Lower lobe of right lung (tissue), 2 donors: Measurements from ENCODE around the gene MGMT. TPM values are rescaled to one million over a fixed set of nuclear protein-coding genes. Genes with fewer than 3 reads are reported as not detected.

Source experiments
- ATAC-seq, 2 donors: fragments of 200-7000 bp; cut with Tn5 transposase; one replicate each; pipeline ENCODE4 v1.9.1; 2020 to 2022; ENCODE audit warnings: mild to moderate bottlenecking in 2 of 2, moderate library complexity in 2 of 2
- DNase-seq: peaks from one replicate; pipeline ENCODE4 v3.0.0-alpha.2; 2020
- H3K27ac ChIP-seq: fragments of 200-600 bp; one replicate; pipeline ENCODE4 v1.8.0; 2022
- H3K27me3 ChIP-seq: fragments of 200-600 bp; one replicate; pipeline ENCODE4 v1.8.0; 2022; ENCODE audit warnings: low read depth
- H3K36me3 ChIP-seq: fragments of 200-600 bp; one replicate; pipeline ENCODE4 v1.8.0; 2022; ENCODE audit warnings: mild to moderate bottlenecking
- H3K4me1 ChIP-seq: fragments of 200-600 bp; one replicate; pipeline ENCODE4 v1.8.0; 2022
- H3K4me3 ChIP-seq: fragments of 200-600 bp; one replicate; pipeline ENCODE4 v1.8.0; 2022; ENCODE audit warnings: mild to moderate bottlenecking
- H3K9me3 ChIP-seq: fragments of 200-600 bp; one replicate; pipeline ENCODE4 v1.8.0; 2022
- CTCF ChIP-seq: fragments of 200-600 bp; IDR thresholded peaks from one replicate; pipeline ENCODE4 v1.8.0; 2022; ENCODE audit warnings: antibody characterized with exemption, mild to moderate bottlenecking
- intact Hi-C: fragments of 100-400 bp; cut with DNase I; formaldehyde crosslinking; loops from one replicate; pipeline ENCODE4 v1.11.0; 2022
- total RNA-seq: library from RNA; stranded (reverse); fragmentation: NEBNext Ultra II Directional; extraction: Animal tissue kit (Norgen Biotek cat#: 25700); gene quantifications from one replicate; pipeline ENCODE4 v1.2.1, GENCODE V29; 2021
- donor health status: DM: no; HTN: yes; CAD: no; lungs with severe emphysema.

Gene MGMT
- total RNA-seq, 1 donor from 2014 or later: 19.9 TPM

DNA sequence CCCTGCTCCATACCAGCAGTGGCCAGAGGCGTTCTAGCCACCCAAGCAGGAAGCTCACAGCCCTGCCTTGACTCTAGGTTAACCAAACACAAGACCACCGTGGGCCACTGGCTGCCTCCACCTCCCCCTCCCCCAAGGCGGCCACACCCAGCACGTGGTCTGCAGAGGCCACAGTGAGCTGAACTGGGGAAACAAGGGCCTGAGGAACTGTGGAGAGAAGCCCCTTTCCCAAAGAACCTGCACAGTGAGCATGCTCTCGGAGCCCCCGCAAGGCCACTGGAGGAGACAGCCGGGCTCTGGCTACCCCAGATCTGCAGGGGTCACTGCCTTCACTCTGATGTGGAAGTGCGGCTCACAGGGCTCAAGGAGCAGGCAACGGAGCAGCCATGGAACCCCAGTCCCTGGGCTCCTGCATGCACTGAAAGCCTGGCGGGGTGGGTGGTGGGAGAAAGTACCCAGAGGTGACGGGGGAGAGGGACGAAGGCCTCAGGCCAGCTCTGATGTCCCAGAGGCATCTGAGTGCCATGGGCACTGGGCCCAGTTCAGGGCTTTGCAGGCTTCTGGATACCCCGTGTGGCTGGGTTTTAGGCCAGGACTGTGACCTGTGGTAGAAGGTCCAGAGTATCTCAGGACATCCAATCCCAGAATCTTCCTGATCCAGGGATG lies 307.8 kb downstream of the MGMT start:
- H3K27me3 ChIP-seq: no peaks in the 10 kb centered on the region
- H3K4me3 ChIP-seq: no peak overlapping the region
- peak; percentile 39 for DNase-seq
- ATAC-seq: no peak
- H3K9me3 ChIP-seq: no peaks in the 10 kb centered on the region
- no peak overlapping the region for H3K27ac ChIP-seq
- TF ChIP-seq CTCF: no peak
- no peaks in the 10 kb centered on the region for H3K4me1 ChIP-seq
- intact Hi-C loops: no loop called here
- H3K36me3 ChIP-seq: peaks cover 3% of the 10 kb centered on the region

- TF ChIP-seq CTCF: no peak
- H3K27ac ChIP-seq: no peak overlapping the region
- DNase-seq: peak; percentile 15
- no peak overlapping the region for H3K4me3 ChIP-seq
- H3K27me3 ChIP-seq: no peaks in the 10 kb centered on the region
- intact Hi-C loops: no loop called here
- no peak for ATAC-seq
- no peaks in the 10 kb centered on the region for H3K4me1 ChIP-seq
- no peaks in the 10 kb centered on the region for H3K9me3 ChIP-seq
- no peaks in the 10 kb centered on the region for H3K36me3 ChIP-seq
These were observed 308.6 kb downstream of the MGMT start for GRCh38 chr10:129775681-129776080.

GRCh38 chr10:129777687-129778086 lies 310.6 kb downstream of the MGMT start:
- DNase-seq: peak; percentile 34
- H3K4me3 ChIP-seq: no peak overlapping the region
- H3K27me3 ChIP-seq: no peaks in the 10 kb centered on the region
- H3K9me3 ChIP-seq: no peaks in the 10 kb centered on the region
- no peaks in the 10 kb centered on the region for H3K4me1 ChIP-seq
- ATAC-seq: no peak
- H3K36me3 ChIP-seq: no peaks in the 10 kb centered on the region
- no peak overlapping the region for H3K27ac ChIP-seq
- intact Hi-C loops: no loop called here
- TF ChIP-seq CTCF: no peak

DNA sequence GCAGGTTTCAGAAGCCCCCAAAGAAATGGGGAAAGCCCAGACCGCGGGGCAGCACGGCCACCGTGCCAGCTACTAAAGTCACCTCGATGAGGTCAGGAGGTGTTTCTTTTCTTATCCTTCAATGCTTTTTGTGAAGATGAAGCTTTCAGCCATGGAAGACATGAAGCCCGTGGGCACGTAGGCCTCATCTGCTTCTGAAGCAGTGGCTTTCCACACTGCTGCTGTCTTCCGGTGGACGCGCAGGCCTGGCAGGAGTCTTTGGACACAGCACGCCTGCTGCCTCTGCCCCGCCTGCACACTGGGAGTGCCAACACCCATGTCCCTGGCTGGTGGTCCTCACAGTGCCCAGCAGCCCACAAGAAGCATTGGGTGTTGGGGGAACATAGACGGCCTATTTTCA lies 311.5 kb downstream of the MGMT start:
- TF ChIP-seq CTCF: no peak
- Histone ChIP-seq H3K27ac (no peak overlapping the region), H3K36me3 (no peaks in the 10 kb centered on the region), H3K27me3 (no peaks in the 10 kb centered on the region), H3K9me3 (no peaks in the 10 kb centered on the region), H3K4me1 (no peaks in the 10 kb centered on the region), H3K4me3 (no peak overlapping the region)
- intact Hi-C loops: no loop called here
- DNase-seq (peak; percentile 35), ATAC-seq (no peak)

- Histone ChIP-seq H3K27ac (no peak overlapping the region), H3K4me1 (no peaks in the 10 kb centered on the region), H3K4me3 (no peak overlapping the region), H3K36me3 (no peaks in the 10 kb centered on the region), H3K9me3 (no peaks in the 10 kb centered on the region), H3K27me3 (no peaks in the 10 kb centered on the region)
- DNase-seq (peak; percentile 32), ATAC-seq (no peak)
- no peak for TF ChIP-seq CTCF
- intact Hi-C loops: no loop called here
These were observed 312.4 kb downstream of the MGMT start for GRCh38 chr10:129779126-129780111.
